H1 (cell line): ENCODE results near the gene FBXL5. TPM values are rescaled to one million over a fixed set of nuclear protein-coding genes. Genes with fewer than 3 reads are reported as not detected.

Experiments
- BCL11A ChIP-seq, 2 experiments: IDR thresholded peaks; one replicate each; pipeline ENCODE4 v1.6.1; 2011; ENCODE audit warnings: low read depth in 2 of 2, low read length in 2 of 2, mild to moderate bottlenecking in 2 of 2
- CBX5 ChIP-seq: fragments of 300-800, 300-1000 bp; sonication (generic); IDR thresholded peaks from 2 replicates; pipeline ENCODE4 v1.7.1; 2016; ENCODE audit warnings: antibody characterized with exemption, low read length, low read depth
- CEBPB ChIP-seq: IDR thresholded peaks from 2 replicates; pipeline ENCODE4 v1.6.1; 2012; ENCODE audit warnings: low read depth, low read length
- EGR1 ChIP-seq: IDR thresholded peaks from 2 replicates; pipeline ENCODE4 v1.6.1; 2011; ENCODE audit warnings: low read depth, low read length, borderline replicate concordance
- EZH2 ChIP-seq: fragments of 200-600 bp; sonication (generic); IDR thresholded peaks from 2 replicates; pipeline ENCODE4 v1.7.1; 2012; ENCODE audit warnings: low read depth, mild to moderate bottlenecking, moderate library complexity, low read length, inconsistent platforms; ENCODE audit not compliant: severe bottlenecking
- FOSL1 ChIP-seq: IDR thresholded peaks from 2 replicates; pipeline ENCODE4 v1.6.1; 2011; ENCODE audit warnings: mild to moderate bottlenecking, low read depth, low read length, moderate library complexity; ENCODE audit not compliant: insufficient read depth
- HDAC2 ChIP-seq, 2 experiments: fragments of 300-600 bp in 1 of 2; sonication (generic) in 1 of 2; IDR thresholded peaks; 2 replicates each; pipeline ENCODE4 v1.6.1; 2011 to 2012; ENCODE audit warnings: low read depth in 2 of 2, low read length in 2 of 2, mild to moderate bottlenecking in 2 of 2, moderate library complexity in 2 of 2, borderline replicate concordance in 1 of 2, inconsistent platforms in 1 of 2
- HDAC6 ChIP-seq: IDR thresholded peaks from one replicate; pipeline ENCODE4 v1.7.1; 2012; ENCODE audit warnings: low read depth, mild to moderate bottlenecking, inconsistent platforms, low read length, moderate library complexity
- JUN ChIP-seq: IDR thresholded peaks from 2 replicates; pipeline ENCODE4 v1.6.1; 2011; ENCODE audit warnings: low read depth, mild to moderate bottlenecking, improper control_type of control experiment, low read length
- KDM4A ChIP-seq: IDR thresholded peaks from one replicate; pipeline ENCODE4 v1.7.1; 2012; ENCODE audit warnings: low read depth, mild to moderate bottlenecking, moderate library complexity, low read length, inconsistent platforms; ENCODE audit not compliant: severe bottlenecking
- NANOG ChIP-seq: IDR thresholded peaks from 2 replicates; pipeline ENCODE4 v1.6.1; 2011; ENCODE audit warnings: low read length, low read depth, mild to moderate bottlenecking, inconsistent platforms; ENCODE audit not compliant: insufficient read depth, poor library complexity, severe bottlenecking
- POLR2A ChIP-seq, 2 experiments: IDR thresholded peaks; 1 replicate in 1 of 2; 2 replicates in 1 of 2; pipeline ENCODE4 v1.6.1; 2011; ENCODE audit warnings: low read depth in 2 of 2, low read length in 2 of 2, mild to moderate bottlenecking in 2 of 2; ENCODE audit errors: control extremely low read depth in 1 of 2
- RBBP5 ChIP-seq: IDR thresholded peaks from 2 replicates; pipeline ENCODE4 v1.7.1; 2012; ENCODE audit warnings: low read depth, mild to moderate bottlenecking, inconsistent platforms, low read length, moderate library complexity, borderline replicate concordance
- SIRT6 ChIP-seq: IDR thresholded peaks from one replicate; pipeline ENCODE4 v1.7.1; 2012; ENCODE audit warnings: low read length, inconsistent platforms
- SP1 ChIP-seq: IDR thresholded peaks from 2 replicates; pipeline ENCODE4 v1.6.1; 2011; ENCODE audit warnings: low read depth, low read length
- SUZ12 ChIP-seq: fragments of 200-600 bp; sonication (generic); IDR thresholded peaks from 2 replicates; pipeline ENCODE4 v1.6.1; 2012; ENCODE audit warnings: mild to moderate bottlenecking, inconsistent platforms, low read length, moderate library complexity, mixed read lengths
- YY1 ChIP-seq: IDR thresholded peaks from 2 replicates; pipeline ENCODE4 v1.6.1; 2011; ENCODE audit warnings: low read depth, mild to moderate bottlenecking, low read length
- polyA plus RNA-seq, 7 experiments: library from polyadenylated mRNA; depleted of rRNA in 3 of 7; stranded (reverse) in 5 of 7; unstranded in 2 of 7; fragments of >200 nt in 5 of 7; fragments of 200-250 nt in 2 of 7; gene quantifications; 1 replicate in 5 of 7; 2 replicates in 1 of 7; 4 replicates in 1 of 7; pipeline versions ENCODE4 v1.2.1 to v1.2.3, GENCODE V29; 2011 to 2013; ENCODE audit warnings: missing spikeins in 2 of 7, mixed read lengths in 2 of 7
- total RNA-seq: library from RNA; stranded (reverse); fragmentation: NEBNext Ultra II Directional; extraction: Animal tissue kit (Norgen Biotek cat#: 25700); gene quantifications from 2 replicates; pipeline ENCODE4 v1.2.1, GENCODE V29; 2021

FBXL5 gene
- total and polyA plus RNA-seq, 2 of the 8 experiments (the other 6 are each of a cell fraction or from before 2014, with no cell fraction given) = 34.6 to 62.7 TPM

GRCh38 chr4:15690020-15690809, 35.1 kb upstream of the FBXL5 start (continued):
- TF ChIP-seq HDAC2 (IDR thresholded peaks at IDR 0.05; ENCODE audit: borderline replicate concordance in 1 of 2, low read depth in 2 of 2, low read length in 2 of 2) (0 out of 4 replicates have a peak, but pooled peaks of 1 of the 2 experiments have one; percentile 42), KDM4A (no peak), HDAC6 (no peak), RBBP5 (no peak), SUZ12 (no peak), CEBPB (no peak), SP1 (no peak; the same call in 1 of the 2 replicates), FOSL1 (no peak), POLR2A (IDR thresholded peaks at IDR 0.05; ENCODE audit: control extremely low read depth in 1 of 2, low read depth in 2 of 2, low read length in 2 of 2) (peak in 1 of 2 experiments; percentile 58; a peak in 1 of 3 replicates), BCL11A (IDR thresholded peaks at IDR 0.05; ENCODE audit: low read depth in 2 of 2, low read length in 2 of 2) (no peak), YY1 (no peak), EGR1 (no peak), SIRT6 (no peak), EZH2 (no peak), NANOG (no peak), CBX5 (no peak), JUN (peak; percentile 93)
